ENCODE data around the gene SDC4.

The SDC4 gene

DNA sequence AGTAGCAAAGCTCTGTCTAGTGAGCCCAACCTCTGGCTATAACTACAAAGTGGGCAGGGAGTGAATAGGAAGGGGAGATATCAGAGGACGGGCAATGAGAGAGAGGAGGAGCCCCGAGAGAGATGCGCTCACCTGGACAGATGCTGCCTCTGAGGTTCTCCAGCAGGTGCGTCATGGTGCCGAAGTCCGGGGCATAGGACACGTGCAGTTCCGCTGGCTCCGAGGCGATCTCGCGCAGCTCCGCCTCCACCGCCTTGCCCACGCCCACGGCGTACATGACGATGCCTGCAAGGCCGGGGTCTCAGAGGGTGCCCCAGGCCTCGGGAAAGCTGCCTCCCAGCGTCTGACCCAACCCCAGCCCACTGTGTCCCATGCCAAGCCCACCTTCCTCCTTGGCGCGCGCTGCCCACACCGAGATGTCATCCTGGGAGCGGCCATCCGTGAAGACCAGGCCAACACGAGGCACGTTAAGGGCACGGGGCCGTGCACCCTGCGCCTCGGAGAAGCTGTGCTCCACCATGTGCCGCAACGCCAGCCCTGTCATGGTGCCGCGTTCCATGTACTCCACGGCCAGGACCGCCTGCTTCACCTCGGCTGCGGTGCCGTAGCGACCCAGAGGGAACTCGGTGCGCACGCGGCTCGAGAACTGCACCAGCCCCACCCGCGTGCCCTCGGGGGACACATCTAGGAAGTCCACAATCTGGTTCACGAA is 50.3 kb downstream of the SDC4 start:
- DNase-seq (ENCODE audit: low spot score): no peak

DNA sequence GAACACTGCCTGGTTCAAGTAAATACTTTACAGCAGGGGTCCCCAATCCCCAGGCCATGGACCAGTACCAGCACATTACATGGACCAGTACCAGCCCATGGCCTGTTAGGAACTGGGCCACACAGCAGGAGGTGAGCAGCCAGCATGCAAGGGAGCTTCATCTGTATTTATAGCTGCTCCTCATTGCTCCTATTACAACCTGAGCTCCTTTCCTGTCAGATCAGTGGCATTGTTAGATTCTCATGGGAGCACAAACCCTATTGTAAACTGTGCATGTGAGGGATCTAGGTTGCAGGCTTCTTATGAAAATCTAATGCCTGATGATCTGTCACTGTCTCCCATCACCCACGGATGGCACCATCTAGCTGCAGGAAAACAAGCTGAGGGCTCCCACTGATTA is 53.6 kb downstream of the SDC4 start:
- no peak for DNase-seq (ENCODE audit: low spot score)

- DNase-seq (ENCODE audit: low spot score): no peak
These were observed 54.2 kb downstream of the SDC4 start for GRCh38 chr20:45294003-45294368.

DNA sequence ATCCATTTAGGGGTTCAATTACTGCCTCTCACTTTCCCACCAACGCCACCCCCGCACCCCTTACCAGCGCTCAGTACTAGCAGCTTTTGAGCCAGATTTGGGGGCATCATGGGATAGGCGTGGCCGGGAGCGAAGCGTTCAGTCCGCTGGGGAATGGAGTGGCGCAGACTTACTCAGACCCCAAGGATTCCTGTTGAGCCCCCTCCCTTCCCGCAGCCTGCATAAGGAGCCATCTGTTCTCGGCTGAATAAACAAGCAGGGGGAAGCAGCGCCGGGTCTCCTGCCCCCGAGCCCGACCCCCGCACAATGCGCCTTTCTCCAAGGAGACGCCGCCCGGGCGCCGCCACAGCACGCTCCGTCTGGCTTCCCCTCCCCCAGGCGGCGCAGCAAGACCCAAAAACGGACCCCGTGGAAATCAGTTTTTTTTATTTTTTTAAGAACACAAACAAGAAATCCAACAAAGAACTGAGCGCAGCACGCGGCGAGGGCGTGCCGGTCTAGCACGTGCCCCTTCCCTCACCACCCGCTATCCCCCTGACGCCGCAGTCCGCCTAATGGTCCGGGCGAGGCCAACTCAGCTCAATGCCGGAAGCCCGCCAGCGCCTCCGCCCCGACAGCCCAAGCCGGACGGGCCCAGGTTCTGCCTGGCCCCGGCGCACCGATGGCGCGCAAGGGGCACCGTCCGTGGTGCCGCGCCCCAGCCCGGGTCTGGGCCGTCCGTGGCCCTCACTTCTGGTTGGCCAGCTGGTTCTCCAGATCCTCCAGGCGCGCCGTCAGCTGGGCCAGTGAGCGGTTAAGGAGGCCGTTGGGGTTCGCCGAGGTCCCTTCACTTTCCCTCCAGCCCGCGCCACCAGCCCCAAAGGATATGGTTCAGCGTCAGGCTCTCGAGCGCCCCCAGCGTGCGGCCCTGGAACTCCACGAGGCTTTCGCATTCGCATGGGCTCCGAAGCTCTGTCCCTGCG is 54.9 kb downstream of the SDC4 start:
- DNase-seq (ENCODE audit: low spot score): peak; percentile 93

DNA sequence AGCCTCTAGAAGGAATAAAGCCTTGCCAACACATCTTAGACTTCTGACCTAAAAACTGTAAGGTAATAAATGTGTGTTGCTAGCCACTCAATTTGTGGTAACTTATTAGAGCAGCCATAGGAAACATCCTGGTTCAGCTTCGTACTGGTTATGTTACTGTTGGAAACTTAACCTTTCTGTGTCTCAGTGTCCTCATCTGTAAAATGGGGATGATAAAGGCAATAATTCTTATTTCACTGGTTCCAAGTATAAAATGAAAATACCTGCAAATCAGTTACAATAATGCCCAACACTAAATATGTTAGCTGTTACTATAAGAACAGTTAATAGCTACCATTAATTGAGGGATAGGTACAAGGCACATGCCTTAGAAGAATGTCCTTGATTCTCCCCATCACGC is 55.9 kb downstream of the SDC4 start:
- DNase-seq (ENCODE audit: low spot score): no peak

DNA sequence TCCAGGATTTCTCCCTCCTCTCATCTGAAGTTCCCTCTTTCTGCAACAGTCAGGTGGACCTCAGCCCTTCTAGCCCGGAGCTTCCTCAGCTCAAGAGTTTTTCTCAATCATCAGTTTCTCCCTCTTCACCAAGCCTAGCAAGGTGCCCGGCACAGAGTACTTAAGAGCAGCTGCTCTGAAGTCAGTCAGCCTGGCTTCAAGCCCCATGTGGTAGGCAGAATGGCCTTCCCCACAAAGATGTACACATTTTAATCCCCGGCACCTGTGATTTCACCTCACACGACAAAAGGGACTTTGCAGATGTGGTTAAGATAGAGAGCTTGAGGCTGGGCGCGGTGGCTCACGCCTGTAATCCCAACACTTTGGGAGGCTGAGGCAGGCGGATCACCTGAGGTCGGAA is 56.7 kb downstream of the SDC4 start:
- DNase-seq (ENCODE audit: low spot score): no peak

- peak; percentile 87 for DNase-seq (ENCODE audit: low spot score)
These were observed 57.4 kb downstream of the SDC4 start for GRCh38 chr20:45290677-45291355.

DNA sequence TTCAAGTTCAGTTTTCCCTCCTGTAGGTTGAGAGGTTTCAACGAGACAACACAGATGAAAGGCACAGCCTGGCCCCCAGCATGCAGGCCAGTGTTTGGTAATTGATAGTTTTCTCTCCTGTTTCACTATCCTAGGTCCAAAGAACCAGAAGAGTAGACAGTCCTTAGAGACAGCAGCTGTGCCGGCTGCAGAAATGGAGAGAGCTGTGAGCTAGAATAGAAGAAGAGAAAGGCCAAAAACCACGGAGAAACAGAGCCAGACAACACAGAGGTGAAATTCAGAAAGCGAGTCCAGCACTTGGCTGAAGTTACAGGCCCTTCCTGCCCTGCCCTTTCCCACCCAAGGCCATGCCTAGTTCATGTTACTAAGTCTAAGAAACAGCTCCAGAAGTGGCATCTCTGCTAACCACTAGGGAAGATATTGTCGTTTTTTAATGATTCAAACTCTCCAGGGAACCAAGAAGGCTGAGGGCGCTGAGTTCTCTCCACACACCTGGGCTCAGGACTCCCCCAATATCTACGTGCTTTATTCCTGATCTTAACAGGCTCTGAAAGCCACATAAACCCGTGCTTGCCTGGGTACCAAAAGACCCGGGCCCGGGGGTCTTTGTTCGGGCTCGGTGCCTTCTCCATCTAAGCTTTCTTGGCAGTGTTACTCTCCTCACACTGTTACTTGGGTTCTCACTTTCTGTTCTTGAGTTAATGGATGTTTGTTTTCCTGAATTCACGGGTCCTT is 58.1 kb downstream of the SDC4 start:
- no peak for DNase-seq (ENCODE audit: low spot score)

DNA sequence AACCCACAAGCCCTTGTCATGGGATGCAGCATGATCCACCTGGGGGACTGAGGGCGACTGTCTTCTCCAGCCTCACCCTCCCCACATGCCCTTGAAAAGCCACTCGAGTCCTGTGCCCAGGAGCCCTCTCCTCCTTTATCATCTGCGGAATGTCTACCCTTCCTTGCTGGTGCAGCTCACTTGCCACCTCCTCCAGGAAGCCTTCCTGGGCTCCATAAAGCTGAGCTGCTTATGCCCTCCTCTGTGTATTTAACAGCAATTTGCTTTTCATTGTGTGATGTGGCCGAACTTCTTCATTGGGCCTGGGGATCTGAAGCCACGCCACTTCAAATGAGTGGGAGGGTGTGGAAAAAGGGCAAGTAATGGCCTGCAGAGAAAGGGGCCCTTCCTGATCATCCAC is 59.4 kb downstream of the SDC4 start:
- no peak for DNase-seq (ENCODE audit: low spot score)

- DNase-seq (ENCODE audit: low spot score): no peak
These were observed 59.8 kb downstream of the SDC4 start for GRCh38 chr20:45288376-45288775.

GRCh38 chr20:45283551-45284057 is 64.6 kb downstream of the SDC4 start:
- DNase-seq (ENCODE audit: low spot score): no peak

- DNase-seq (ENCODE audit: low spot score): no peak
These were observed 65.3 kb downstream of the SDC4 start for GRCh38 chr20:45282700-45283550.

GRCh38 chr20:45279992-45280391 is 68.2 kb downstream of the SDC4 start:
- no peak for DNase-seq (ENCODE audit: low spot score)

- DNase-seq (ENCODE audit: low spot score): no peak
These were observed 72.9 kb downstream of the SDC4 start for GRCh38 chr20:45275338-45275737.
